Activated CD4-positive, alpha-beta T cell treated with anti-CD3 and anti-CD28 coated beads for 4 hours (primary cell): Measurements from ENCODE around the gene MINK1.

Experiments used
- DNase-seq, 2 donors: peaks; one replicate each; pipeline ENCODE4 v3.0.0-alpha.2; 2020

MINK1 gene

DNA sequence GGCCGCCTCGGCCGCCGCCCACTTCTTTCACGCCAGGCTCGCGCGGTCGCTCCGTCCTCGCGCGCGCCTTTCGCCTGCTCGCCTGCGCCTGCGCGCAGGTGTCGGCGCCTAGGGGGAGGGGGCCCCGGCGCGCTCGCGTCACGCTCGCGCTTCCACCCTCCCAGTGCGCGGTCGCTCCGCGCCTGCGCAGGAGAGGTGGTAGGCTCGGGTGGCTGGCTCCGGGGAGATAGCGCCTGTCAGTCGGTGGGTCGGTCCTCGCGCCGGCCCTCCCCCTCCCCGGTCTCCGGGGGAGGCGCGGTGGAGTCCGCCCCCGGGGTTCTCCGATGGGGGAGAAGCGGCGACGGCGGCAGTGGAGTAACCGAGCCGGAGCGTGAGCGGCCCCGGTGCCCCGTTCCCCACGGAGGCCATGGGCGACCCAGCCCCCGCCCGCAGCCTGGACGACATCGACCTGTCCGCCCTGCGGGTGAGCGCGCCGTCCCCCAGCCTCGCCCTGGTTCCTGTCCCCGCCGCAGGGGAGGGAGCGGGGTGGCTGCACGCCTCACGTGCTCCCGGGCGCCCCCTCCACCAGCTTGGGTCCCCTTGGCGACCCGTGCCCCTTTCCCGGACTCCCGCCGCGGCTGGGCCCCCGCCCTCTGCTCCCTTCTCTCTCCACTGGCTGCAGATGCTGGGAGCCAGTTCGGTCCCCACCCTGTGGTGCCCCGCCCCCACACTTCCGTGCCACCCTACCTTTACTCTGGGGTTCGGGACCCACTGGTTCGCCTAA lies at the start of gene MINK1:
MINK1 (plus strand) TSS at position 163 of the 763 bp plus-strand sequence; CDS start at position 407, 244 bp downstream.
- peak; percentile 82 to 85 for DNase-seq

DNA sequence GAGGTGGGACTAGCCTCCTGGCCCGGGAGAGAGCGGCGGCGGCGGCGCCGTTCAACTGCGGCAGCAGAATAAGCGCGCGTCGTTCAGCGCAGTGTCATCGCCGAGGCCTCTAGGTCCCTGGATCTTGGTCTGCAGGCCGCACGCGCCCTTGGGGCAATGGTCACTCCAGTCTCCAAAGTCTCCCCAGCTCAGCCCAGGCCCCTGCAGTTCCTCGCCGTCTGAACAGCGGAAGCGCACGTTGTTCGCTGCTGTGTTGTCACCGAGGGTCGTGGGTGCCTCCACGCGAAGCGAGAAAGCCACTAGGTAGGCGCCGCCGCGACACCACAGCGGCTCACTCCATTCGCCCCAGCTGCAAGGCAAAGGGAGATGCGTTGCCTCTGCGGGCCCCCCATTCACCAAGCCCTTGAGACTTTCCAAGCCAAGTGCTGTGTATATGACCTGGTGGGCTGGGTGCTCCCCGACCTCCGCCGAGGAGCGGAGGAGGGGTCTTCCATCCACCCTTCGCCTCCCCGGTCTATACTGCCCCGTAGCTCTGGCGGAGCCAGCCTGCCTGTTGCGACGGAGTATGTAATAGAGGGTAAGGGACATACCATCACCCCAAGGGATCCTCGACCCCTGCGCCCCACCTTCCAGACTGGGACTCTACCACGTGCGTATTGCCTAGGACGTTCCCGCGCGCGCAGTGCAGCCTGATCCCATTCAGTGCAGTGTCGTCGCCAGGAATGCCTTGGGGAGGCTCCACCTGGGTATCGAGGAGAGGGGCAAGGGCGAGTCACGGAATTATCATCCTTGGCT lies 47.6 kb upstream of the MINK1 start:
- no peak for DNase-seq

DNA sequence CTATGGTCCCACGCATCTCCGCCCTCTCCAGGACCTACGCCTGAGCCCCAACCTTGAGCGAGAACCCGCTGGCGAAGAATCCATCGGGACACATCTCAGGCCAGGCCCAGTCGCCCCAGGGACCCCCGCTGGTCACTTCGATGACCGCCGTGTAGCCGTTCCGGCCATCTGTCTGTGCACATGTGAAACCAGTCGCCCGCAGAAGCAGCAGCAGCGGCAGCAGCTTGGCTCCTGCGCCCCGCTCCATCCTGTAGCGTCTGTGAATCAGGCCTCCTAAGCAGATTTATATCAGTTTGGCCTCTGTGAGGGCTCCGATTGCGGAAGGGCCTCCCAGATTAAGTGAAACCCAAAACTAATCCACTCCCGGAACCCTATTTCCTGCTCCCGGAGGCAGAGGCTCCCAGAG lies 47.0 kb upstream of the MINK1 start, which contains the start of gene VMO1:
VMO1 (minus strand) TSS at position 259 of the 406 bp plus-strand sequence; CDS start at position 247, 12 bp downstream.
- DNase-seq = no peak

DNA sequence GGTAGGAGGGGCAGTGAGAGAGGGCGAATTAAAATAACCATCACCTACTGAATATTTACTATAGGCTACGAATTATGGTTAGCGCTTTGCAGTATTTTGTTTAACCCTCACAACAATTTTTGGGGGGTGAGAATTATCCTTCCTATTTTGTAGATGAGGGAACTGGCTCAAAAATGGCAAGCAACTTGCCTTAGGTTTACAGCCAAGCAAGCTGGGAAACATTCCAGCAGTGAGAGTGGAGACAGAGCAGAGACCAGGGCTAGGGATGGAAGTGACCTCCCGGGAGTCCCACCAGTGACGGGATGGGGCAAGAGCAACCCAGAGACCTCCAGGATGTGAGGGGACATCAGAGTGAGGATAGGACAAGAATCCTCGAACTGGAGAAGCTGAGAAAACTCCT lies 46.6 kb upstream of the MINK1 start:
- no peak for DNase-seq

DNA sequence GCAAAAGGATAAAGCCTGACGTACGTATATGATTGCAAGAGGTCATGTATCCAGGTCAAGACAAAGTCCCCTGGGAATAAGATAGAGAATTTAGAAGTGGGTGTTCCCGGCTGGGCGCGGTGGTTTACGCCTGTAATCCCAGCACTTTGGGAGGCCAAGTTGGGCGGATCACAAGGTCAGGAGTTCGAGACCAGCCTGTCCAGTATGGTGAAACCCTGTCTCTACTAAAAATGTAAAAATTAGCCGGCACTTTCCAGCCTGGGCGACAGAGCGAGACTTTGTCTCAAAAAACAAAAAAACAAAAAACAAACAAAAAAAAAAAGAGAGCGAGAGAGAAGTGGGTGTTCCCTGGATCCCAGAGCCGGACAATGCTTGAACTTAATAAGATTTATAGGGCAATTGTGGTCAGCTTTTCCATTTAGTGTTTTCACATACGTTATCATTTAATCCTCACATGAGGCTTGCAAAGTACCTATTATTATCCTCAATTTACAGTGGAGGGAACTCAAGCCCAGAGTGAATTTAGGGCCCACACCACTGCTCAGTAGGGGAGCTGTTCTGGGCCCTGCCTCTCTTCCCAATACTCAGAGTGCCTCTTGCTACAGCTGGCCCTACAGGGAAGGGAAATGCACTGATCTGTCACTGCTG lies 44.9 kb upstream of the MINK1 start:
- DNase-seq = no peak

DNA sequence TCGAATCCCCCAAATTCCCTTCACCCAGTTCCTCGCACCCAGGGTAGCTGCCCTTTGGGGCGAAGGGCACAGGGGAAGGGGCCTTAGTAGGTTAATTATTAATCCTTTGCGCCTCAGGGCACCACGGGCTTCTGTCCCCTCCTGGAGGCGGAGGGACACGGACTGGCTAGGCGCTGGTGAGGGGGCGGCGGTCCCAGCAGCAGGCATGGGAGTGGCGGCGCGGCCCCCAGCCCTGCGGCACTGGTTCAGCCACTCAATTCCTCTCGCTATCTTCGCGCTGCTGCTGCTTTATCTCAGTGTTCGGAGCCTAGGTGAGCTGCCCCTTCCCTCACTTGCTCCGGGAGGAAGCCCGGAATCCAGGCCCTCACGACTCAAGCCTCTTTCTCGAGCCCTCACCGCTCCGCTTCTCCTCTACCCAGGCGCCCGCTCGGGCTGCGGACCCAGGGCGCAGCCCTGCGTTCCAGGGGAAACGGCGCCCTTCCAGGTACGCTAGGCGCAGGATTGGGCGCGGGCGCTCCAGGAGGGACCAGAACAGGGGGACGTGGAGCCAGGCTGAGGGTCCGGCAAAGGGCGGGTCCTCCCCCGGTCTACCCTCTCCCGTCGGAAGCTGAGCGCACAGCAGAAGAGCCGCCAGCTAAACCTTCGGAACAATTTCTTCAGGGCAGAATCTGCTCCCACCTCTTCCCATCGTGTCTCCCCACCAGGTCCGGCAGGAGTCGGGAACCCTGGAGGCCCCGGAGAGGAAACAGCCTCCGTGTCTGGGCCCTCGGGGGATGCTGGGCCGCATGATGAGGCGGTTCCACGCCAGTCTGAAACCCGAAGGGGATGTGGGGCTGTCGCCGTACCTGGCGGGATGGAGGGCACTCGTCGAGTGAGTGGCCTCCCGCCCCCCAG lies 44.1 kb upstream of the MINK1 start, which contains the start of gene GLTPD2:
GLTPD2 (plus strand) TSS at position 158 of the 894 bp plus-strand sequence; CDS start at position 206, 48 bp downstream.
- DNase-seq = no peak

DNA sequence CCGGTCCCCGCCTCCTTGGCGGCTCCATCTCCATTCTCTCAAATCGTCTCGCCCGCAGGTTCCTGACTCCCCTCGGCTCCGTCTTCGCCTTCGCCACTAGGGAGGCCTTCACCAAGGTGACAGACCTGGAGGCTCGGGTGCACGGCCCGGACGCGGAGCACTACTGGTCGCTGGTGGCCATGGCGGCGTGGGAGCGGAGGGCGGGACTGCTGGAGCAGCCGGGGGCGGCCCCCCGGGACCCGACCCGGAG lies 43.5 kb upstream of the MINK1 start:
- no peak for DNase-seq

DNA sequence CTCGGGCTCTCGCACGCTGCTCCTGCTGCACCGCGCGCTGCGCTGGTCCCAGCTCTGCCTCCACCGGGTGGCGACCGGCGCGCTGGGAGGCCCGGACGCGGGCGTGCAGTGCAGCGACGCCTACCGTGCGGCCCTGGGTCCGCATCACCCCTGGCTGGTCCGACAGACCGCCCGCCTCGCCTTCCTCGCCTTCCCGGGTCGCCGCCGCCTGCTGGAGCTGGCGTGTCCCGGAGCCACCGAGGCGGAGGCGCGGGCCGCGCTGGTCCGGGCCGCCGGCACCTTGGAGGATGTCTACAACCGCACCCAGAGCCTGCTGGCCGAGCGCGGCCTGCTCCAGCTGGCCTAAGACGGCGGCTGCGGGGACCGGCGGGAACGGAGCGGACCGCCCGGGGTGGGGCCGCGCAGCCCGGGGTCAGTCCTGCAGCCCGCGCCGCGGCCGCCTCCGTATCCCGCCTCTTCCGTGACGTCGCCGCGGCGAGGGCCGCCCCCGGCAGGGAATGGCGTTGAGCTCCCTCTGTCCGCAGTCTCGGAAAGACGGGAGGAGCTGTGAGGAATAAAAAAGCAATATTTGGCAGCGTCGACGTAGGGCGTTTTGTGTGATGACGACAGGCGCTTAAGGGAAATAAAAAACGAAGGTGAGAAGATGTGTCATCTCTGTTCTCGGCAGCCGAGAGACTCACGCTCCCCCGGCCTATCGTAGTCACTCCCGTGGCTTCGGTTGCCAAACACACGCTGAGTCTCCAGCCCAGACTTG lies 43.0 kb upstream of the MINK1 start:
- DNase-seq = peak; percentile 73 to 78

DNA sequence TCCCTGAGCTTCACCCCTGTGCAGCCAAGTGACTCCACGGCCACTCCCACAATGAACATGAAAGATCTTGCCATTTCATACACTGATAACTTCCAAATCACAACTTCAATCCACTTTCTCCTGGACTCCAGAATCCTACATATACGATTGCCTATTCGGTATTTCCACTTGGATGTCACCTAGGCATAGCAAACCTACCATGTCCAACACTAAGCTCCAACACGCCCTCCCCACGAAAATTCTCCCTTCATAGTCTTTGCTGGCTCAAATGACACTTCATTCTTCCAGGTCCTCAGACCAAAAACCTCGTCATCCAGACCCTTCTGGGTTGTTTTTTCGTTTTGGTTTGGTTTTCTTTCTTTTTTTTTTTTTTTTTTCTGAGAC lies 42.4 kb upstream of the MINK1 start:
- DNase-seq = no peak

DNA sequence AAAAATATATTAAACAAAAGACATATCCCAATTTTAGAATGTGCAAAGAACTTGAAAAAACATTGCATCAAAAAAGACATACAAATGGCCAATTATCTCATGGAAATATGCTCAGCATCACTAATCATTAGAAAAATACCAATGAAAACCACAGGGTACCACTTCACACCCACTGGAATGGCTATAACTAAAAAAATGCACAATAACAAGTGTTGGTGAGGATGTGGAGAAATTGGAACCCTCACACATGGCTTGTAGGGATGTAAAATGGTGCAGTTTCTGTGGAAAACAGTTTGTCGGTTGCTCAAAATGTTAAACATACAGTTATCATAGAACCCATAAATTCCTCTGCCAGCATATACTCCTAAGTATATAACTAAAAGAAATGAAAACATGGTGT lies 38.0 kb upstream of the MINK1 start:
- no peak for DNase-seq

DNA sequence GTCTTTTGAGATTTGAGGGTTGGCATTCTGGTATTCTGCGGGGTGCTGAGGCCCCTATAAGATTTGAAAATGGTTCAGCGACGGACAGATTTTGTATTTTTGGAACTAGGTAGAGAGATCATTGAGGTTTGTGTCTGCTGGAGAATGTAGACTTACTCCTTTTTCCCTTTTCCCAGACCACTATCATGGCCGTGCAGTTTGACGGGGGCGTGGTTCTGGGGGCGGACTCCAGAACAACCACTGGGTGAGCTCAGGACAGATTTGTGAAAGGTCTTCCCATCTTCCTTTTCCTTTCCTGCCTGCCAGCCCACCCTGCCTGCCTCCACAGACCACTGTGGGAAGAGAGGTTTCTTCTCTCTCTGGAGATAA lies 36.6 kb upstream of the MINK1 start:
- DNase-seq = no peak

DNA sequence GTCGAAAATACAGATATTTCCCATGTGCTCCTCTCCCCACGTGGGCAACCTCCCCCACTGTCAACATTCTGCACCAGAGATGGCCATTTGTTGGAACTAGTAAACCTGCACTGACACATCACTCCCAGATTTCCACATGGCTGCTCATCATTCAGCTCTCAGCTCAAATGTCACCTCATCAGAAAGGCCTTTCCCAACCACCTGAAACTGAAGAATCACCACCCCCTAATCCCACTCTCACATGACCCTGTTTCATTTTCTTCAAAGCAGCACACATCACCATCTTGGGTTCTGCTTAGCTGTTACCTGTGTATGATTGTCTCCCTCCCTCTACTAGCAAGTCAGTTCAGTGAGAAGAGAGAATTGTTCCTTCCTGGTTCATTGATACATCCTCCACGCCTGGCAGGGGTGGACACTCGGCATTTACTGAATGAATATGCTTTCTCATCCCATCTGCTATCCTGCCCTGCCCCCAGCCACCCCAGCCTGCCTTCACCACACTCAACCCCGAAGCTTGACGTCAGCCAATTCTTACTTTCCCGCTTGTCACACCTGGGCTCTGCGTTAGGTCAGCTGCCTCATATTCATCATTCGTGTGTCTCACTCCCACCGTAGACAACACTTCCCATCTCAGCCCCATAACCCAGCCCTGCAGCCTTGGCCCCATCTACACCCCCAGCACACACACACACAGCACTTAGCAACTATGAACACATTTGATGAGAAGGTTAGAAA lies 32.5 kb upstream of the MINK1 start:
- DNase-seq = no peak

DNA sequence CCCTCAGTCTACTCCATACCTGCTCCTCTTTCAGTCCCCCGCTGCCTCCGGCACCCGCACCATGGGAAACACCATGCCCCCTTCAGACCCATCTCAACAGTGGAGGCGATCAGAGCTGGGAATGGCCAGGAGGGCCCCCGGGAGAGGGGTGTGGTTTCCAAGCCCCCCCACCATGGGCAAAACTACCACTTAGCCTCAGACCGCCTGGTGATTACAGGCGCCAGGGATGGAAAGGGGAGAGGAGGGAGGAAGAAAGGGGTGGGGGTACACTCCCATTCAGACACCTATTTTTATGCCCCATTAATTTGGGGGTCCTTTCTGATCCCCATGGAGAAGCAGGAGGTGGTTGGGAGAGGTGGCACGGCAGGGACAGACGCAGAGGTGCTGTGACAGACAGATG lies 30.9 kb upstream of the MINK1 start, which contains the start of gene C17orf114:
C17orf114 (minus strand) TSS at position 101 of the 400 bp plus-strand sequence.
- no peak for DNase-seq

DNA sequence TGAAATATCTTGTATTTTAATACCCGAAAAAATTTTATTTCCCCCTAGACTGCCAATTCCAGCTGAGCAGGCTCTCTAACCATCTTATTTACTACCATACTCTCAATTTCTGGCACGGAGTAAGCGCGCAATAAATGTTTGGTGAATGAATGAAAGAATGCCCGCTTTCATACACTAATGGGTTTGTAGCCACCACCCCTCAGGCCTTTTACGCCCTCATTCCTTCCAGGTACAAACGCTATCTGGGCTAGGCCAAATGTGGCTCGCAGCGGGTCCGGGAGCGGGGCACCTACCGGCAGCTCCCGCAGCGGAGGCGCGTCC lies 26.7 kb upstream of the MINK1 start:
- no peak for DNase-seq

DNA sequence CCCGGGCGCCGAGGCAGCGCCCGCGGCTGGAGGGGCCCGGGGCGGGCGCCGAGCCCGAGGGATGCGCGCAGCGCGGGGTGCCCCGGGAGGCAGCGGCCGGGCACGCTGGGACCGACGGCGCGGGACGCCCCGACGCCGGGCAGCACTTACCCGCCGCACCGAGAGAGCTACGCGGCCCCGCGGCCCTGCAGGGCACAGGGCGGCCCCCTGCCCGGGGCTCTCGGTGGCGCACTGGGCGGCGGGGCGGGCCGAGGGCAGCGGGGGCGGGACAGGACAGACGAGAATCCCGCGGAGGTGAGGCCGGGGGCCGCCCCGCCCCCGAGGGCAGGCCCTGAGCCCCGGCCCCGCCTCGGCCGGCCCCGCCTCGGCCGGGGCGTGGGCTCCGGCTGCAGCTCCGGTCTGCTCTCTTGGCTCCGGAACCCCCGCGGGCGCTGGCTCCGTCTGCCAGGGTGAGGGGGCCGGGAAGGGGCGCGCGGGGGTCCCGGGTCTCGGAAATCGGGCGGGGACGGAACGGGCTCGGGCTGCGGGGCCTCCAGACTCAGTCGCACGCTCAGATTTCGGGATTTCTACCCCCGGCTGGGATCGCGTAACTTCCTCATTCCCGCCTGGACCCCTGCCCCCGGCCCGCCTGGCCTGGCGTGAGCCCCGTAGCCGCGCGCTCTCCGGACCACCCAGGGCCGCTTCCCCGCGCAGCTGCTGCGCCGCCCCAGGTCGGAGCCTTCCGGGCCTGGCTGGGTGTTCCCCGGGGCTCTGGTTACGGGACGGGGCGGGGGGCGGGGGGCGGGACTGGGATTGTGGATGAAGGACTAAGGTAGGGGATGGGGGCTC lies 26.1 kb upstream of the MINK1 start, which contains the start of gene PLD2:
PLD2 (plus strand) TSS at position 376 of the 828 bp plus-strand sequence. CDS start 621 bp downstream, outside the sequence.
- DNase-seq = peak; percentile 80 to 84

DNA sequence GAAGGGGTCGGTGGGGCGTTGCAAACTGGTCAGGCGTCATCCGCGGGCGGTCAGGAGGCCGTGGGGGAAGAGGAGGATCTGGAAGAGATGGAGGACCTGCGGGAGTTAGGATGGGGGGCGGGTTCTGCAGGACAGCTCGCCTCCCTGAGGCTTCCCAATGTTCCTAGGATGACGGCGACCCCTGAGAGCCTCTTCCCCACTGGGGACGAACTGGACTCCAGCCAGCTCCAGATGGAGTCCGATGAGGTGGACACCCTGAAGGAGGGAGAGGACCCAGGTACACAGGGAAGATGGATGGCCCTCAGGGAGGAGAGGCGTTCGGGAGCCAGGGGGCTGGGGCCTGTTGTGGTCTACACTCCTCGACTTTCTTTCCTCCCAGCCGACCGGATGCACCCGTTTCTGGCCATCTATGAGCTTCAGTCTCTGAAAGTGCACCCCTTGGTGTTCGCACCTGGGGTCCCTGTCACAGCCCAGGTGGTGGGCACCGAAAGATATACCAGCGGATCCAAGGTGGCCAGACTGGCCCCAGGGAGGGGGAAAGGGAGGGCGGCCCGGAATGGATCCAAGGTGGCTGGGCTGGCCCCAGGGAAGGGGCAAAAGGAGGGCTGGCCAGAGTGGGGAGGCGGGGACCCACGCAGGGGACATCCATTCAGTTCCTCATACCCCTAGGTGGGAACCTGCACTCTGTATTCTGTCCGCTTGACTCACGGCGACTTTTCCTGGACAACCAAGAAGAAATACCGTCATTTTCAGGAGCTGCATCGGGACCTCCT lies 25.3 kb upstream of the MINK1 start:
- no peak for DNase-seq

DNA sequence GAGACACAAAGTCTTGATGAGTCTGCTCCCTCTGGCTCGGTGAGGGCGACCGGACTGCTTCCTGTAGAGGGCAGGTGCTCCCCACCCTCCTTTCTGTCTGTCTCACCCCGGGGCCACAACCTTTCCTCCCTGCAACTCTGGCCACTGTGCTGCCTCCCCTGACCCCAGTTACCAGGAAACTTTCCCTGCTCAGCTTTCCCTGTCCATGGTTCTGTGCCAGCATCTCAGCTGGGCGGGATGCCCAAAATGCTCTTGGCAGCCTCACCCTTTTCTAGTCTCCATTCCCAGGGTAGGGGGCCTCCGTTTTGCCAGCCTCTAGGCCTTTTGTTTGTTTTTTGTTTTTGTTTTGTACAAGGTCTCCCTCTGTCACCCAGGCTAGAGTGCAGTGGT lies 24.8 kb upstream of the MINK1 start:
- DNase-seq = no peak

DNA sequence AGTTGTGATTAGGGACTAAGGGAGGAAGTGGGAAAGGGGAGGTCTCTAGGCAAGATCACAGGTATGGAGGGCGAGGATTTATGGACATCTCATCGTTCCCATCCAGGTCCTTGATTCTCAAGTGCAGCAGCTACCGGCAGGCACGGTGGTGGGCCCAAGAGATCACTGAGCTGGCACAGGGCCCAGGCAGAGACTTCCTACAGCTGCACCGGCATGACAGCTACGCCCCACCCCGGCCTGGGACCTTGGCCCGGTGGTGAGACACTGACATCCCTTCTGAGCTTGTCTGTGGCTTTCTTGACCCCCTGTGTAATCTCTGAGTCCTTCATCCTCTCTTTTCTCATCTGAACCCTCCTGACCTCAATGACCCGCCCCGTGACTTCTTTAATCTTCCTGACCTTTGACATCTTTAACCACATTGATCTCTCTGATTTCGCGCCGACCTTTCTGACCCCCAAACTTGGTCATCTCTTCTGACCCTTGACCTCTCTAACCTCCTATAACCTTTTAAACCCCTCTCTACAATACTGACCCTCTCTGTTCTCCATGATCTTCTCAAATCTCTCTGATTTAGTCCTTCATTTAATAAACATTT lies 22.3 kb upstream of the MINK1 start:
- no peak for DNase-seq

DNA sequence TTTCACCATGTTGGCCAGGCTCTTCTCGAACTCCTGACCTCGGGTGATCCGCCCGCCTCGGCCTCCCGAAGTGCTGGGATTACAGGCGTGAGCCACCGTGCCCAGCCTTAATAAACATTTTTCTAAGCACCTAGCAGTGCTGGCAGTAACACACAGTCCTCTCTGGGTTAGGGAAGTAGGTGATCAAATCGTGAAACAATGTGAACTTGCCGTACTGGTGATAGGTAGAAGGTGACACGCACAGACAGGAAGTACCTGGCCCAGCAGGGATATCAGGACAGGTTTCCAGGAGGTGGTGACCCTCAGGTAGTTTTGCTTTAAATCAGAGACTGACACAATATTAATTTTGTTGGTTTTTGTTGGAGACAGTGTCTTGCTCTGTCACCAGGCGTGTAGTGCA lies 21.7 kb upstream of the MINK1 start:
- DNase-seq = no peak
